Glomerular visceral epithelial cell (primary cell): ENCODE results near the gene SPAG6.
A peak's percentile ranks its signal among the peaks of the same experiment; 100 is the strongest.
"Not testable (repeated sequence)": the region's sequence is repeated elsewhere in the genome, so short reads cannot be mapped to it uniquely, and the experiment has no call there.

Experiments
- DNase-seq: peaks from one replicate; pipeline ENCODE4 v3.0.0-alpha.2; 2016; ENCODE audit errors: extremely low spot score

The SPAG6 gene

GRCh38 chr10:22345301-22346095, at the start of gene SPAG6:
SPAG6 (plus strand) TSS chr10:22345496; CDS start chr10:22345612, 116 bp downstream.
- no peak for DNase-seq

- no peak for DNase-seq
Measured at GRCh38 chr10:22301193-22301592, 44.1 kb upstream of the SPAG6 start.

- DNase-seq: no peak
Measured at GRCh38 chr10:22303461-22303860, 41.8 kb upstream of the SPAG6 start.

- DNase-seq: no peak
Measured at GRCh38 chr10:22305721-22306120, 39.6 kb upstream of the SPAG6 start.

- DNase-seq: no peak
Measured at GRCh38 chr10:22308390-22308789, 36.9 kb upstream of the SPAG6 start.

- DNase-seq: no peak
Measured at GRCh38 chr10:22309180-22310000, 35.9 kb upstream of the SPAG6 start.

GRCh38 chr10:22310012-22310411, 35.3 kb upstream of the SPAG6 start:
- not testable (repeated sequence) for DNase-seq

GRCh38 chr10:22310928-22311327, 34.4 kb upstream of the SPAG6 start:
- DNase-seq: no peak

GRCh38 chr10:22314852-22315251, 30.4 kb upstream of the SPAG6 start:
- DNase-seq: no peak

GRCh38 chr10:22315455-22316285, 29.6 kb upstream of the SPAG6 start:
- DNase-seq: no peak

GRCh38 chr10:22316286-22317075, 28.8 kb upstream of the SPAG6 start, which contains the start of gene COMMD3:
COMMD3 (plus strand) TSS chr10:22316388; CDS start chr10:22316418, 30 bp downstream.
- DNase-seq: peak; percentile 82

- no peak for DNase-seq
Measured at GRCh38 chr10:22317076-22317370, 28.3 kb upstream of the SPAG6 start.

- no peak for DNase-seq
Measured at GRCh38 chr10:22317771-22318565, 27.3 kb upstream of the SPAG6 start.

- no peak for DNase-seq
Measured at GRCh38 chr10:22318772-22319171, 26.5 kb upstream of the SPAG6 start.

GRCh38 chr10:22319547-22319979, 25.7 kb upstream of the SPAG6 start:
- DNase-seq: no peak

GRCh38 chr10:22319980-22320558, 25.2 kb upstream of the SPAG6 start:
- DNase-seq: no peak

GRCh38 chr10:22320591-22321155, 24.6 kb upstream of the SPAG6 start, which contains the start of gene BMI1:
BMI1 (plus strand) TSS chr10:22321099; CDS start chr10:22326450, 5,351 bp downstream.
- peak; percentile 83 for DNase-seq

GRCh38 chr10:22321156-22321923, 24.0 kb upstream of the SPAG6 start:
- DNase-seq: peak; percentile 71
